ENCODE results near the gene GRIK5.
"Not testable (repeated sequence)": the region's sequence is repeated elsewhere in the genome, so short reads cannot be mapped to it uniquely, and the experiment has no call there.

GRIK5 gene

GRCh38 chr19:42051166-42052115 is 18.6 kb downstream of the GRIK5 start:
- DNase-seq (ENCODE audit: low spot score) = no peak

- DNase-seq (ENCODE audit: low spot score) = no peak
Observed at GRCh38 chr19:42048992-42049391, 21.0 kb downstream of the GRIK5 start.

- DNase-seq (ENCODE audit: low spot score) = no peak
Observed at GRCh38 chr19:42045575-42045974, 24.4 kb downstream of the GRIK5 start.

- no peak for DNase-seq (ENCODE audit: low spot score)
Observed at GRCh38 chr19:42042455-42043170, 27.4 kb downstream of the GRIK5 start.

GRCh38 chr19:42040491-42040890 is 29.5 kb downstream of the GRIK5 start:
- DNase-seq (ENCODE audit: low spot score) = not testable (repeated sequence)

GRCh38 chr19:42040031-42040430 is 30.0 kb downstream of the GRIK5 start:
- no peak for DNase-seq (ENCODE audit: low spot score)

- DNase-seq (ENCODE audit: low spot score) = no peak
Observed at GRCh38 chr19:42038666-42039065, 31.3 kb downstream of the GRIK5 start.

GRCh38 chr19:42037649-42038048 is 32.4 kb downstream of the GRIK5 start:
- DNase-seq (ENCODE audit: low spot score) = no peak

- DNase-seq (ENCODE audit: low spot score) = peak; percentile 33
Observed at GRCh38 chr19:42034640-42035391, 35.2 kb downstream of the GRIK5 start.

GRCh38 chr19:42033413-42033812 is 36.6 kb downstream of the GRIK5 start:
- DNase-seq (ENCODE audit: low spot score) = no peak

- DNase-seq (ENCODE audit: low spot score) = peak; percentile 31
Observed at GRCh38 chr19:42032431-42032830, 37.6 kb downstream of the GRIK5 start.

- peak; percentile 7 for DNase-seq (ENCODE audit: low spot score)
Observed at GRCh38 chr19:42030645-42031440, 39.2 kb downstream of the GRIK5 start.

GRCh38 chr19:42028304-42029216 is 41.4 kb downstream of the GRIK5 start:
- no peak for DNase-seq (ENCODE audit: low spot score)

GRCh38 chr19:42024622-42025111 is 45.3 kb downstream of the GRIK5 start:
- DNase-seq (ENCODE audit: low spot score) = peak; percentile 7

GRCh38 chr19:42023943-42024260 is 46.1 kb downstream of the GRIK5 start:
- DNase-seq (ENCODE audit: low spot score) = no peak

- DNase-seq (ENCODE audit: low spot score) = no peak
Observed at GRCh38 chr19:42023121-42023942, 46.7 kb downstream of the GRIK5 start.

GRCh38 chr19:42022616-42023015 is 47.4 kb downstream of the GRIK5 start:
- DNase-seq (ENCODE audit: low spot score) = no peak

GRCh38 chr19:42021185-42021584 is 48.8 kb downstream of the GRIK5 start:
- DNase-seq (ENCODE audit: low spot score) = no peak

- DNase-seq (ENCODE audit: low spot score) = no peak
Observed at GRCh38 chr19:42018503-42019193, 51.4 kb downstream of the GRIK5 start.

All from globus pallidus (tissue), 1 donor.